IMR-90 (cell line): ENCODE data around the gene PRKRIP1. TPM values are rescaled to one million over a fixed set of nuclear protein-coding genes. Genes with fewer than 3 reads are reported as not detected.

ENCODE experiments used
- ATAC-seq: fragments of 200-7000 bp; cut with Tn5 transposase; 2 replicates; pipeline ENCODE4 v1.9.1; 2020; ENCODE audit warnings: low read depth, mild to moderate bottlenecking, moderate library complexity
- BruUV-seq: library from RNA; stranded (reverse); fragments of 400-500 nt; replicated peaks from 2 replicates; lab custom pipeline; 2021; lab: Mats Ljungman, UMichigan
- CTCF ChIA-PET: fragments of 300-600 bp; formaldehyde crosslinking; extraction: SDS; loops from one replicate; lab custom pipeline; 2021; ENCODE audit warnings: antibody characterized with exemption; lab: Yijun Ruan, JAX
- POLR2A ChIA-PET: fragments of 300-600 bp; sonication (Branson Sonifier 250); formaldehyde crosslinking; loops from one replicate; lab custom pipeline; 2022; ENCODE audit warnings: antibody characterized with exemption; ENCODE audit not compliant: unreplicated experiment; lab: Charles Lee
- DNase-seq: peaks from one replicate; pipeline ENCODE4 v3.0.0; 2013
- H2AFZ ChIP-seq: replicated peaks from 2 replicates; pipeline ENCODE3; 2013; ENCODE audit warnings: low read length, mild to moderate bottlenecking; ENCODE audit not compliant: poor library complexity
- H2AK5ac ChIP-seq: 2 replicates; pipeline ENCODE4 v1.6.1; 2013; ENCODE audit warnings: low read depth, low read length, inconsistent platforms
- H2AK9ac ChIP-seq: replicated peaks from 2 replicates; pipeline ENCODE3; 2013; ENCODE audit warnings: mild to moderate bottlenecking, low read depth, low read length, moderate library complexity; ENCODE audit not compliant: poor library complexity
- H2BK120ac ChIP-seq: 2 replicates; pipeline ENCODE4 v1.6.1; 2013; ENCODE audit warnings: low read depth, low read length, inconsistent platforms
- H2BK15ac ChIP-seq: 3 replicates; pipeline ENCODE4 v1.6.1; 2013; ENCODE audit warnings: low read depth, low read length, inconsistent platforms
- H2BK20ac ChIP-seq: 2 replicates; pipeline ENCODE4 v1.6.1; 2013; ENCODE audit warnings: low read depth, mild to moderate bottlenecking, inconsistent platforms, low read length, moderate library complexity
- H2BK5ac ChIP-seq: 2 replicates; pipeline ENCODE4 v1.6.1; 2013; ENCODE audit warnings: mild to moderate bottlenecking, low read depth, low read length, inconsistent platforms; ENCODE audit not compliant: poor library complexity, severe bottlenecking
- H3K14ac ChIP-seq: replicated peaks from 2 replicates; pipeline ENCODE4 v1.6.1; 2013; ENCODE audit warnings: low read depth, low read length, inconsistent platforms
- H3K18ac ChIP-seq: 2 replicates; pipeline ENCODE4 v1.6.1; 2013; ENCODE audit warnings: low read depth, low read length, control low read depth
- H3K23ac ChIP-seq: 2 replicates; pipeline ENCODE4 v1.6.1; 2013; ENCODE audit warnings: low read depth, low read length, inconsistent platforms
- H3K27ac ChIP-seq: 2 replicates; pipeline ENCODE4 v1.5.1; 2013; ENCODE audit warnings: mild to moderate bottlenecking, control low read depth, low read length; ENCODE audit not compliant: insufficient read depth
- H3K27me3 ChIP-seq: 2 replicates; pipeline ENCODE4 v1.6.1; 2013; ENCODE audit warnings: low read length; ENCODE audit not compliant: control insufficient read depth, insufficient read depth
- H3K36me3 ChIP-seq: 2 replicates; pipeline ENCODE4 v1.6.1; 2013; ENCODE audit warnings: low read length, mixed read lengths; ENCODE audit not compliant: control insufficient read depth, insufficient read depth
- H3K4ac ChIP-seq: 2 replicates; pipeline ENCODE4 v1.6.1; 2013; ENCODE audit warnings: low read depth, low read length, inconsistent platforms
- H3K4me1 ChIP-seq: 2 replicates; pipeline ENCODE4 v1.6.1; 2013; ENCODE audit warnings: low read length, mixed read lengths; ENCODE audit not compliant: control insufficient read depth, insufficient read depth
- H3K4me2 ChIP-seq: 2 replicates; pipeline ENCODE4 v1.6.1; 2013; ENCODE audit warnings: low read depth, mild to moderate bottlenecking, control low read depth, low read length, moderate library complexity
- H3K4me3 ChIP-seq: 2 replicates; pipeline ENCODE4 v1.5.1; 2013; ENCODE audit warnings: low read depth, mild to moderate bottlenecking, control low read depth, low read length, moderate library complexity; ENCODE audit not compliant: insufficient read depth
- H3K56ac ChIP-seq: 2 replicates; pipeline ENCODE4 v1.6.1; 2013; ENCODE audit warnings: low read length, inconsistent platforms; ENCODE audit not compliant: insufficient read depth; ENCODE audit errors: extremely low read depth
- H3K79me1 ChIP-seq, 2 experiments: 2 replicates each; pipeline ENCODE4 v1.6.1; 2013; ENCODE audit warnings: low read length in 2 of 2, inconsistent platforms in 1 of 2, low read depth in 1 of 2
- H3K9ac ChIP-seq: 2 replicates; pipeline ENCODE4 v1.6.1; 2013; ENCODE audit warnings: low read depth, low read length, control low read depth
- H3K9me1 ChIP-seq: 2 replicates; pipeline ENCODE4 v1.6.1; 2013; ENCODE audit warnings: low read length, inconsistent platforms; ENCODE audit not compliant: insufficient read depth
- H3K9me3 ChIP-seq: 2 replicates; pipeline ENCODE4 v1.6.1; 2013; ENCODE audit warnings: low read length; ENCODE audit not compliant: control insufficient read depth, insufficient read depth
- H4K20me1 ChIP-seq: 2 replicates; pipeline ENCODE4 v1.6.1; 2013; ENCODE audit warnings: low read length, inconsistent platforms; ENCODE audit not compliant: insufficient read depth
- H4K5ac ChIP-seq: 2 replicates; pipeline ENCODE4 v1.6.1; 2013; ENCODE audit warnings: mild to moderate bottlenecking, low read depth, low read length, control low read depth
- H4K8ac ChIP-seq, 2 experiments: 2 replicates each; pipeline ENCODE4 v1.6.1; 2013; ENCODE audit warnings: low read depth in 2 of 2, low read length in 2 of 2, control low read depth in 1 of 2, inconsistent platforms in 1 of 2
- H4K91ac ChIP-seq: 2 replicates; pipeline ENCODE4 v1.6.1; 2013; ENCODE audit warnings: low read depth, low read length, inconsistent platforms; ENCODE audit not compliant: insufficient read depth
- BHLHE40 ChIP-seq: fragments of 150-350 bp; IDR thresholded peaks from 2 replicates; pipeline ENCODE4 v1.6.1; 2016; ENCODE audit warnings: mild to moderate bottlenecking, low read depth, low read length
- CEBPB ChIP-seq: IDR thresholded peaks from 2 replicates; pipeline ENCODE4 v1.6.1; 2012; ENCODE audit warnings: low read depth, low read length, improper control_type of control experiment
- CHD1 ChIP-seq: IDR thresholded peaks from 2 replicates; pipeline ENCODE4 v1.6.1; 2012; ENCODE audit warnings: low read depth, low read length, improper control_type of control experiment
- CTCF ChIP-seq: conservative IDR thresholded peaks from 2 replicates; pipeline ENCODE4 v1.5.1; 2012; ENCODE audit warnings: mild to moderate bottlenecking, low read depth, low read length, improper control_type of control experiment
- ELK1 ChIP-seq: fragments of 150-350 bp; IDR thresholded peaks from 2 replicates; pipeline ENCODE4 v1.6.1; 2016; ENCODE audit warnings: low read depth, mild to moderate bottlenecking, low read length, moderate library complexity, borderline replicate concordance
- FOS ChIP-seq: fragments of 150-350 bp; IDR thresholded peaks from 2 replicates; pipeline ENCODE4 v1.6.1; 2016; ENCODE audit warnings: low read depth, low read length
- MAFK ChIP-seq: IDR thresholded peaks from 2 replicates; pipeline ENCODE4 v1.6.1; 2012; ENCODE audit warnings: low read depth, low read length, improper control_type of control experiment
- MAZ ChIP-seq: IDR thresholded peaks from 2 replicates; pipeline ENCODE4 v1.6.1; 2012; ENCODE audit warnings: low read depth, mild to moderate bottlenecking, low read length, improper control_type of control experiment, moderate library complexity, borderline replicate concordance
- MXI1 ChIP-seq: IDR thresholded peaks from 2 replicates; pipeline ENCODE4 v1.6.1; 2012; ENCODE audit warnings: low read depth, mild to moderate bottlenecking, low read length, moderate library complexity, borderline replicate concordance
- NFE2L2 ChIP-seq: fragments of 150-350 bp; IDR thresholded peaks from 2 replicates; pipeline ENCODE4 v1.6.1; 2016; ENCODE audit warnings: low read depth, mild to moderate bottlenecking, low read length
- POLR2A ChIP-seq: IDR thresholded peaks from 2 replicates; pipeline ENCODE4 v1.6.1; 2012; ENCODE audit warnings: mild to moderate bottlenecking, low read depth, low read length
- RAD21 ChIP-seq: IDR thresholded peaks from 2 replicates; pipeline ENCODE4 v1.6.1; 2012; ENCODE audit warnings: low read length, improper control_type of control experiment
- RCOR1 ChIP-seq: IDR thresholded peaks from 2 replicates; pipeline ENCODE4 v1.6.1; 2012; ENCODE audit warnings: mild to moderate bottlenecking, low read length, improper control_type of control experiment; ENCODE audit not compliant: insufficient replicate concordance
- SMC3 ChIP-seq: fragments of 150-350 bp; IDR thresholded peaks from 2 replicates; pipeline ENCODE4 v1.6.1; 2016; ENCODE audit warnings: low read depth, mild to moderate bottlenecking, antibody characterized with exemption, low read length, moderate library complexity
- USF2 ChIP-seq: fragments of 150-350 bp; IDR thresholded peaks from 2 replicates; pipeline ENCODE4 v1.6.1; 2017; ENCODE audit warnings: mild to moderate bottlenecking, antibody characterized with exemption, low read length, low read depth
- WGBS, 2 experiments: methylation state at CpG; one replicate each; pipeline versions ENCODE4 v1.1.5 to v1.1.7; 2013; ENCODE audit warnings: missing lambda C conversion rate in 2 of 2; ENCODE audit not compliant: insufficient read length in 1 of 2; ENCODE audit errors: extremely low coverage in 2 of 2; 5-methylcytosine and 5-hydroxymethylcytosine counted together
- dilution Hi-C: fragments of 300-500 bp; cut with HindIII; formaldehyde crosslinking; loops from one replicate; pipeline ENCODE4 v1.14.3; 2018; ENCODE audit warnings: low sequenced_read_pairs; ENCODE audit not compliant: unreplicated experiment
- in situ Hi-C: fragments of 300-500 bp; cut with MboI; formaldehyde crosslinking; loops from 3 replicates; pipeline ENCODE4 v1.14.3; 2019; ENCODE audit warnings: low sequenced_read_pairs, inconsistent platforms, mixed read lengths
- intact Hi-C: fragments of 100-400 bp; cut with micrococcal nuclease; formaldehyde crosslinking; loops from 2 replicates; pipeline ENCODE4 v1.10.0; 2022
- polyA plus RNA-seq, 3 experiments: library from polyadenylated mRNA; depleted of rRNA; stranded (reverse); fragments of >200 nt; gene quantifications; 2 replicates each; pipeline ENCODE4 v1.2.3, GENCODE V29; 2012; ENCODE audit warnings: low replicate concordance in 1 of 3
- total RNA-seq: library from RNA; depleted of rRNA; stranded (reverse); fragments of >200 nt; gene quantifications from 2 replicates; pipeline ENCODE4 v1.2.3, GENCODE V29; 2012

The PRKRIP1 gene
- total and polyA plus RNA-seq, 2 of the 4 experiments (the other 2 are of a cell fraction): 6.5 to 21.6 TPM

GRCh38 chr7:102446387-102447156 is 50.4 kb downstream of the PRKRIP1 start:
- no peak overlapping the region for H2BK20ac ChIP-seq
- H3K9me1 ChIP-seq: no peaks in the 10 kb centered on the region; the same call in 1 of the 2 replicates
- H3K27me3 ChIP-seq: no peaks in the 10 kb centered on the region
- H4K20me1 ChIP-seq: peaks cover 4% of the 10 kb centered on the region; the same call in 1 of the 2 replicates
- no peak overlapping the region for H3K9ac ChIP-seq
- no peak overlapping the region for H4K5ac ChIP-seq
- H3K56ac ChIP-seq: no peak overlapping the region
- no peak overlapping the region for H2BK120ac ChIP-seq
- H3K4me1 ChIP-seq: peaks cover 4% of the 10 kb centered on the region; the same call in 1 of the 2 replicates
- intact Hi-C loops: no loop called here
- H2AFZ ChIP-seq: no peak overlapping the region
- 91% methylated on average over 20 of the region's 41 CpGs; no CpG with 5 or more reads in 1 of the 2 experiments for WGBS, 2 experiments
- H3K9me3 ChIP-seq: no peaks in the 10 kb centered on the region
- no peak overlapping the region for H3K18ac ChIP-seq
- no peak overlapping the region for H2AK5ac ChIP-seq
- no peak overlapping the region for H2BK15ac ChIP-seq
- no peak overlapping the region for H3K4me2 ChIP-seq
- no peak overlapping the region for H3K4me3 ChIP-seq
- H2BK5ac ChIP-seq: no peak overlapping the region
- no TSS peak for BruUV-seq
- no peak overlapping the region for H3K4ac ChIP-seq
- no peak overlapping the region for H3K27ac ChIP-seq
- ChIA-PET POLR2A (no interaction called here), CTCF (no interaction called here)
- no peak for DNase-seq
- ATAC-seq: no peak
- no peak overlapping the region for H3K23ac ChIP-seq
- in situ Hi-C loops: no loop called here
- dilution Hi-C loops: no loop called here
- no peak overlapping the region for H3K14ac ChIP-seq
- H4K8ac ChIP-seq: no peak overlapping the region
- H2AK9ac ChIP-seq: no peak overlapping the region
- H3K36me3 ChIP-seq: peaks cover 29% of the 10 kb centered on the region
- H3K79me1 ChIP-seq: peaks cover 0 to 17% of the 10 kb centered on the region in 2 experiments; a peak in 2 of 4 replicates
- no peak overlapping the region for H4K91ac ChIP-seq
- TF ChIP-seq FOS (no peak), RCOR1 (no peak), CHD1 (no peak), POLR2A (no peak), CTCF (no peak), ELK1 (no peak), MAZ (no peak), RAD21 (no peak), CEBPB (no peak), USF2 (no peak), MAFK (no peak), BHLHE40 (no peak), NFE2L2 (no peak), MXI1 (no peak), SMC3 (no peak)
